GM23248 (cell line): ENCODE measurements around the gene COPG2.

ENCODE experiments used
- EZH2 ChIP-seq: fragments of 200-600 bp; sonication (generic); IDR thresholded peaks from 2 replicates; pipeline ENCODE4 v1.6.1; 2018; ENCODE audit warnings: antibody characterized with exemption, mild to moderate bottlenecking; ENCODE audit not compliant: insufficient read depth, poor library complexity, severe bottlenecking
- EZH2phosphoT487 ChIP-seq: fragments of 200-600 bp; sonication (generic); IDR thresholded peaks from 2 replicates; pipeline ENCODE4 v1.6.1; 2018; ENCODE audit warnings: antibody characterized with exemption, moderate library complexity, mild to moderate bottlenecking, low read depth; ENCODE audit not compliant: insufficient read depth

- TF ChIP-seq EZH2 (no peak), EZH2phosphoT487 (no peak)
Measured at GRCh38 chr7:130553398-130554029, 115.0 kb downstream of the COPG2 start.
